DOHH2 (cell line): Measurements from ENCODE around the gene SLC9A9.

Experiments used
- H3F3A ChIP-seq: fragments of 200-600 bp; sonication (generic), shearing (Covaris generic); 2 replicates; pipeline ENCODE4 v1.6.0; 2016; ENCODE audit warnings: antibody characterized with exemption, mild to moderate bottlenecking; ENCODE audit not compliant: control insufficient read depth, insufficient read depth
- H3K27ac ChIP-seq: fragments of 200-600 bp; sonication (generic); 2 replicates; pipeline ENCODE4 v1.5.1; 2014; ENCODE audit warnings: low read depth, mild to moderate bottlenecking, low read length, moderate library complexity
- H3K27me3 ChIP-seq: fragments of 200-600 bp; sonication (generic); 2 replicates; pipeline ENCODE4 v1.6.1; 2014; ENCODE audit warnings: mild to moderate bottlenecking, low read length, mixed read lengths; ENCODE audit not compliant: control insufficient read depth
- H3K36me3 ChIP-seq: fragments of 200-600 bp; sonication (generic); 2 replicates; pipeline ENCODE4 v1.6.1; 2014; ENCODE audit warnings: mild to moderate bottlenecking, low read length, moderate library complexity, mixed read lengths; ENCODE audit not compliant: control insufficient read depth
- H3K4me1 ChIP-seq: fragments of 200-600 bp; sonication (generic); 2 replicates; pipeline ENCODE4 v1.6.1; 2014; ENCODE audit warnings: mild to moderate bottlenecking, low read length, mixed read lengths; ENCODE audit not compliant: control insufficient read depth
- H3K4me2 ChIP-seq: fragments of 200-600 bp; sonication (generic); 2 replicates; pipeline ENCODE4 v1.6.0; 2014; ENCODE audit warnings: mild to moderate bottlenecking, low read length, moderate library complexity
- H3K4me3 ChIP-seq: fragments of 200-600 bp; sonication (generic); 2 replicates; pipeline ENCODE4 v1.5.1; 2014; ENCODE audit warnings: mild to moderate bottlenecking, low read length, mixed read lengths
- H3K79me2 ChIP-seq: fragments of 200-600 bp; sonication (generic); 2 replicates; pipeline ENCODE4 v1.6.1; 2014; ENCODE audit warnings: mild to moderate bottlenecking, low read length, mixed read lengths; ENCODE audit not compliant: control insufficient read depth
- H3K9me2 ChIP-seq: fragments of 200-600 bp; sonication (generic); replicated peaks from 2 replicates; pipeline ENCODE4 v1.6.1; 2014; ENCODE audit warnings: mild to moderate bottlenecking, low read length, mixed read lengths; ENCODE audit not compliant: control insufficient read depth
- H3K9me3 ChIP-seq: fragments of 200-600 bp; sonication (generic); 2 replicates; pipeline ENCODE4 v1.6.1; 2014; ENCODE audit warnings: antibody characterized with exemption, low read length, mixed read lengths; ENCODE audit not compliant: control insufficient read depth, insufficient read depth
- H4K20me1 ChIP-seq: fragments of 200-600 bp; sonication (generic); 2 replicates; pipeline ENCODE4 v1.6.0; 2014; ENCODE audit warnings: low read depth, mild to moderate bottlenecking, antibody characterized with exemption, low read length, moderate library complexity; ENCODE audit not compliant: control insufficient read depth, insufficient read depth
- EZH2phosphoT487 ChIP-seq: fragments of 200-600 bp; sonication (generic); IDR thresholded peaks from 2 replicates; pipeline ENCODE4 v1.6.1; 2017; ENCODE audit warnings: borderline replicate concordance, mild to moderate bottlenecking, antibody characterized with exemption, low read length, moderate library complexity, mixed read lengths
- TF ChIP-seq, protein P1 (sequence below): fragments of 200-600 bp; sonication (generic); IDR thresholded peaks from one replicate; pipeline ENCODE4 v1.5.1; 2014; ENCODE audit warnings: antibody characterized with exemption, mild to moderate bottlenecking, low read depth, low read length; ENCODE audit not compliant: poor library complexity, severe bottlenecking

SLC9A9 gene

DNA sequence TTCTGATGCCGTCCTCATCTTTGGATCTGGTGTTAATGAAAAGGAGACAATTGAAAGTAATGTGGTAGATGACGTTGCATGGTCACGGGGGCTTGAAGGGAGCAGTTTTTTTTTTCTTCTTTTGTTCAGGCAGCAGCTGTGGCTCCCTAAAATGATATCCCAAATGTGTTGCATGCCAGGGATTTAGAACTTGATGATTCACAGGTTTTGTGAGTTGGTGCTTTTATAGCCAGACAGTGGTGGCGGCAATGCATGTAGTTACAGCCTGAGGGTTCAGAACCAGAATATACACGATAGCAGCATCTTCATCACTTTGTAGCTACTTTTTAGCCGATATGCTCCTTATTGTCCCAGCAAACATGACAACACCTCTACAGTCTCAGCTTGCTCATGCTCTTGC lies 595.3 kb downstream of the SLC9A9 start:
- no peak overlapping the region for H3K4me2 ChIP-seq
- no peaks in the 10 kb centered on the region for H3K9me3 ChIP-seq
- H3K9me2 ChIP-seq: no peaks in the 10 kb centered on the region
- H3K4me3 ChIP-seq: no peak overlapping the region
- H3F3A ChIP-seq: no peaks in the 10 kb centered on the region
- no peaks in the 10 kb centered on the region for H3K4me1 ChIP-seq
- no peaks in the 10 kb centered on the region for H4K20me1 ChIP-seq
- no peak for TF ChIP-seq EZH2phosphoT487
- TF ChIP-seq, protein P1, sequence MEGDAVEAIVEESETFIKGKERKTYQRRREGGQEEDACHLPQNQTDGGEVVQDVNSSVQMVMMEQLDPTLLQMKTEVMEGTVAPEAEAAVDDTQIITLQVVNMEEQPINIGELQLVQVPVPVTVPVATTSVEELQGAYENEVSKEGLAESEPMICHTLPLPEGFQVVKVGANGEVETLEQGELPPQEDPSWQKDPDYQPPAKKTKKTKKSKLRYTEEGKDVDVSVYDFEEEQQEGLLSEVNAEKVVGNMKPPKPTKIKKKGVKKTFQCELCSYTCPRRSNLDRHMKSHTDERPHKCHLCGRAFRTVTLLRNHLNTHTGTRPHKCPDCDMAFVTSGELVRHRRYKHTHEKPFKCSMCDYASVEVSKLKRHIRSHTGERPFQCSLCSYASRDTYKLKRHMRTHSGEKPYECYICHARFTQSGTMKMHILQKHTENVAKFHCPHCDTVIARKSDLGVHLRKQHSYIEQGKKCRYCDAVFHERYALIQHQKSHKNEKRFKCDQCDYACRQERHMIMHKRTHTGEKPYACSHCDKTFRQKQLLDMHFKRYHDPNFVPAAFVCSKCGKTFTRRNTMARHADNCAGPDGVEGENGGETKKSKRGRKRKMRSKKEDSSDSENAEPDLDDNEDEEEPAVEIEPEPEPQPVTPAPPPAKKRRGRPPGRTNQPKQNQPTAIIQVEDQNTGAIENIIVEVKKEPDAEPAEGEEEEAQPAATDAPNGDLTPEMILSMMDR: no peak
- no peak overlapping the region for H3K27ac ChIP-seq
- no peaks in the 10 kb centered on the region for H3K79me2 ChIP-seq
- no peaks in the 10 kb centered on the region for H3K27me3 ChIP-seq
- H3K36me3 ChIP-seq: no peaks in the 10 kb centered on the region

DNA sequence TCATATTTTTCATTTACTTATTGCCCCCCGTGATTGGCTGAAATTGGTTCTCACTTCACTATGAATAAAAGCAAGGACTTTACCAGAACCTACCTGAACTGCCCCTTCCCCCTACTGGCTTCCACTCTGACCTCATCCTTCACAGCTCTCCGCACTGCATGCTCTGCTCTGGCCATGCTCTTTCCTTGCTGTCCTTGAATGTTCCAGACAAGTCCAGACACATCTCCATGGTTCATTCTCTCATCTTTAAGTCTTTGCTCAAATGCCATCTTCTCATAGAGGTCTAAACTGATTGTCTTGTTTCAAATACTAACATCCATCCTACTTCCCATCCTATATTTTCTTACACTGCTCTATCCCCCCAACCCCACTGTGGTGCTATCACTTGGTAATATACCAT lies 599.3 kb downstream of the SLC9A9 start:
- Histone ChIP-seq H3K9me3 (no peaks in the 10 kb centered on the region), H3K27ac (no peak overlapping the region), H3K9me2 (no peaks in the 10 kb centered on the region), H4K20me1 (no peaks in the 10 kb centered on the region), H3K4me1 (no peaks in the 10 kb centered on the region), H3F3A (no peaks in the 10 kb centered on the region), H3K27me3 (no peaks in the 10 kb centered on the region), H3K4me3 (no peak overlapping the region), H3K36me3 (no peaks in the 10 kb centered on the region), H3K79me2 (no peaks in the 10 kb centered on the region), H3K4me2 (no peak overlapping the region)
- TF ChIP-seq, protein P1: no peak
- no peak for TF ChIP-seq EZH2phosphoT487

DNA sequence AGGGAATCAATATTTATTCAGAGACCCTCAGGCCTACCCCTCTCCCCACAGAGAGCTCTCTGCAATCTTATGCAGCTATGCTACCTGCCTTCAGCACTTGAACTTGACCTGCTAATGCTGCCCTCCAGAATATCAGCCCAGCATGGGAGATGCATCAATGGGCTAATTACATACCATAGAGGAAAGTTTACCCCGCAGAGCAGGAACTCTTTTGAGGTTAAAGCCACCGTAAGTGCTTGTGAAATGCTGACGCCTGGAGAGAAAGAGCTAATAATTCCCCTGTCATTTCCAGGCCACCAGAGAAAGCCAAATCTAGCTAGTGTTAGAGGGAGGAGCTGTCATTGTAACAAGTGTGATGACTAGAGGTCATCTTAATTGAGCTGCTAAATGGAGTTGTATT lies 601.2 kb downstream of the SLC9A9 start:
- Histone ChIP-seq H3K27me3 (no peaks in the 10 kb centered on the region), H3K27ac (no peak overlapping the region), H3K79me2 (no peaks in the 10 kb centered on the region), H3K9me3 (no peaks in the 10 kb centered on the region), H3K36me3 (no peaks in the 10 kb centered on the region), H3K4me2 (no peak overlapping the region), H4K20me1 (no peaks in the 10 kb centered on the region), H3F3A (no peaks in the 10 kb centered on the region), H3K4me1 (no peaks in the 10 kb centered on the region), H3K9me2 (no peaks in the 10 kb centered on the region), H3K4me3 (no peak overlapping the region)
- TF ChIP-seq, protein P1: no peak
- no peak for TF ChIP-seq EZH2phosphoT487

- Histone ChIP-seq H3K4me1 (no peaks in the 10 kb centered on the region), H4K20me1 (no peaks in the 10 kb centered on the region), H3K9me3 (no peaks in the 10 kb centered on the region), H3K4me2 (no peak overlapping the region), H3K9me2 (no peaks in the 10 kb centered on the region), H3K4me3 (no peak overlapping the region), H3K36me3 (no peaks in the 10 kb centered on the region), H3F3A (no peaks in the 10 kb centered on the region), H3K79me2 (no peaks in the 10 kb centered on the region), H3K27ac (no peak overlapping the region), H3K27me3 (no peaks in the 10 kb centered on the region)
- TF ChIP-seq, protein P1: no peak
- no peak for TF ChIP-seq EZH2phosphoT487
Observed at GRCh38 chr3:143245692-143246091, 602.6 kb downstream of the SLC9A9 start.
